MG63 (cell line): Measurements from ENCODE around the gene IGF1R. TPM values are rescaled to one million over a fixed set of nuclear protein-coding genes. Genes with fewer than 3 reads are reported as not detected.

Source experiments
- DNase-seq: peaks from one replicate; pipeline ENCODE4 v3.0.0-alpha.2; 2020
- H3K27me3 ChIP-seq: fragments of 250-450 bp; sonication (Bioruptor Pico); 2 replicates; pipeline ENCODE4 v1.5.1; 2020; ENCODE audit warnings: mild to moderate bottlenecking, moderate library complexity
- H3K36me3 ChIP-seq: fragments of 250-450 bp; sonication (Bioruptor Pico); 2 replicates; pipeline ENCODE4 v1.5.1; 2020; ENCODE audit warnings: mild to moderate bottlenecking, moderate library complexity
- H3K4me3 ChIP-seq: fragments of 250-450 bp; sonication (Bioruptor Pico); 2 replicates; pipeline ENCODE4 v1.5.1; 2020; ENCODE audit warnings: mild to moderate bottlenecking, moderate library complexity
- H3K9me3 ChIP-seq: fragments of 250-450 bp; sonication (Bioruptor Pico); 2 replicates; pipeline ENCODE4 v1.5.1; 2020; ENCODE audit warnings: mild to moderate bottlenecking, moderate library complexity
- total RNA-seq: library from RNA; depleted of rRNA; stranded (reverse); fragments of >200 nt; shearing (Covaris generic); gene quantifications from 2 replicates; pipeline ENCODE4 v1.2.3, GENCODE V29; 2014; ENCODE audit warnings: low replicate concordance

The IGF1R gene
- total RNA-seq, 1 experiment from 2014 or later, result 2.5 TPM

GRCh38 chr15:98660055-98660454 is 11.7 kb downstream of the IGF1R start:
- DNase-seq, result no peak
- Histone ChIP-seq H3K36me3 (no peaks in the 10 kb centered on the region; the same call in 1 of the 2 replicates), H3K27me3 (no peaks in the 10 kb centered on the region), H3K9me3 (no peaks in the 10 kb centered on the region), H3K4me3 (no peak overlapping the region)

GRCh38 chr15:98663045-98663444 is 14.7 kb downstream of the IGF1R start:
- peaks cover 3% of the 10 kb centered on the region for H3K36me3 ChIP-seq
- H3K27me3 ChIP-seq, result no peaks in the 10 kb centered on the region
- DNase-seq, result no peak
- H3K4me3 ChIP-seq, result no peak overlapping the region
- H3K9me3 ChIP-seq, result no peaks in the 10 kb centered on the region

GRCh38 chr15:98663606-98664005 is 15.3 kb downstream of the IGF1R start:
- Histone ChIP-seq H3K4me3 (no peak overlapping the region), H3K9me3 (no peaks in the 10 kb centered on the region), H3K27me3 (no peaks in the 10 kb centered on the region), H3K36me3 (peaks cover 3% of the 10 kb centered on the region)
- DNase-seq, result no peak

GRCh38 chr15:98666441-98666840 is 18.1 kb downstream of the IGF1R start:
- Histone ChIP-seq H3K27me3 (no peaks in the 10 kb centered on the region), H3K36me3 (peaks cover 3% of the 10 kb centered on the region; the same call in 1 of the 2 replicates), H3K9me3 (no peaks in the 10 kb centered on the region), H3K4me3 (no peak overlapping the region)
- no peak for DNase-seq

GRCh38 chr15:98666841-98667240 is 18.5 kb downstream of the IGF1R start:
- Histone ChIP-seq H3K4me3 (no peak overlapping the region), H3K9me3 (no peaks in the 10 kb centered on the region), H3K27me3 (no peaks in the 10 kb centered on the region), H3K36me3 (peaks cover 3% of the 10 kb centered on the region; the same call in 1 of the 2 replicates)
- no peak for DNase-seq

- peaks cover 3% of the 10 kb centered on the region; the same call in 1 of the 2 replicates for H3K36me3 ChIP-seq
- no peaks in the 10 kb centered on the region for H3K9me3 ChIP-seq
- H3K27me3 ChIP-seq, result no peaks in the 10 kb centered on the region
- DNase-seq, result no peak
- H3K4me3 ChIP-seq, result no peak overlapping the region
Observed at GRCh38 chr15:98667521-98668179, 19.3 kb downstream of the IGF1R start.

GRCh38 chr15:98668566-98669308 is 20.4 kb downstream of the IGF1R start:
- DNase-seq, result no peak
- H3K27me3 ChIP-seq, result no peaks in the 10 kb centered on the region
- peaks cover 3% of the 10 kb centered on the region; the same call in 1 of the 2 replicates for H3K36me3 ChIP-seq
- no peak overlapping the region for H3K4me3 ChIP-seq
- H3K9me3 ChIP-seq, result no peaks in the 10 kb centered on the region

GRCh38 chr15:98669638-98670037 is 21.3 kb downstream of the IGF1R start:
- peaks cover 3% of the 10 kb centered on the region; the same call in 1 of the 2 replicates for H3K36me3 ChIP-seq
- H3K4me3 ChIP-seq, result no peak overlapping the region
- no peak for DNase-seq
- no peaks in the 10 kb centered on the region for H3K9me3 ChIP-seq
- no peaks in the 10 kb centered on the region for H3K27me3 ChIP-seq

- Histone ChIP-seq H3K36me3 (peaks cover under 1% of the 10 kb centered on the region; the same call in 1 of the 2 replicates), H3K4me3 (no peak overlapping the region), H3K27me3 (no peaks in the 10 kb centered on the region), H3K9me3 (no peaks in the 10 kb centered on the region)
- no peak for DNase-seq
Observed at GRCh38 chr15:98671060-98672008, 23.0 kb downstream of the IGF1R start.

- Histone ChIP-seq H3K36me3 (no peaks in the 10 kb centered on the region; the same call in 1 of the 2 replicates), H3K4me3 (no peak overlapping the region), H3K27me3 (no peaks in the 10 kb centered on the region), H3K9me3 (no peaks in the 10 kb centered on the region)
- no peak for DNase-seq
Observed at GRCh38 chr15:98673133-98673532, 24.8 kb downstream of the IGF1R start.

- H3K9me3 ChIP-seq, result no peaks in the 10 kb centered on the region
- H3K4me3 ChIP-seq, result no peak overlapping the region
- H3K27me3 ChIP-seq, result no peaks in the 10 kb centered on the region
- no peak for DNase-seq
- H3K36me3 ChIP-seq, result no peaks in the 10 kb centered on the region; the same call in 1 of the 2 replicates
Observed at GRCh38 chr15:98674336-98674735, 26.0 kb downstream of the IGF1R start.

- no peak overlapping the region for H3K4me3 ChIP-seq
- no peak for DNase-seq
- H3K27me3 ChIP-seq, result no peaks in the 10 kb centered on the region
- no peaks in the 10 kb centered on the region for H3K9me3 ChIP-seq
- H3K36me3 ChIP-seq, result no peaks in the 10 kb centered on the region; the same call in 1 of the 2 replicates
Observed at GRCh38 chr15:98676586-98677270, 28.4 kb downstream of the IGF1R start.

- H3K36me3 ChIP-seq, result no peaks in the 10 kb centered on the region; the same call in 1 of the 2 replicates
- DNase-seq, result no peak
- no peaks in the 10 kb centered on the region for H3K9me3 ChIP-seq
- H3K27me3 ChIP-seq, result no peaks in the 10 kb centered on the region
- H3K4me3 ChIP-seq, result no peak overlapping the region
Observed at GRCh38 chr15:98677345-98678059, 29.2 kb downstream of the IGF1R start.

- Histone ChIP-seq H3K27me3 (no peaks in the 10 kb centered on the region), H3K36me3 (no peaks in the 10 kb centered on the region; the same call in 1 of the 2 replicates), H3K9me3 (no peaks in the 10 kb centered on the region), H3K4me3 (no peak overlapping the region)
- no peak for DNase-seq
Observed at GRCh38 chr15:98678484-98678883, 30.1 kb downstream of the IGF1R start.

GRCh38 chr15:98681061-98681460 is 32.7 kb downstream of the IGF1R start:
- Histone ChIP-seq H3K9me3 (no peaks in the 10 kb centered on the region), H3K27me3 (no peaks in the 10 kb centered on the region), H3K36me3 (no peaks in the 10 kb centered on the region; the same call in 1 of the 2 replicates), H3K4me3 (no peak overlapping the region)
- DNase-seq, result no peak
